Thyroid gland (tissue), 4 donors: ENCODE data around the gene MTUS2. TPM values are rescaled to one million over a fixed set of nuclear protein-coding genes. Genes with fewer than 3 reads are reported as not detected.

Experiments used
- DNase-seq, 2 donors: peaks; one replicate each; pipeline ENCODE4 v3.0.0-alpha.2; 2019
- H3K27ac ChIP-seq, 3 donors: fragments of 200-600 bp; sonication (generic); 1 replicate in 2 of 3; 2 replicates in 1 of 3; pipeline ENCODE4 v1.5.1; 2016 to 2019; ENCODE audit warnings: mild to moderate bottlenecking in 1 of 3, moderate library complexity in 1 of 3
- H3K27me3 ChIP-seq: fragments of 200-600 bp; sonication (generic); one replicate; pipeline ENCODE4 v1.5.1; 2019
- H3K36me3 ChIP-seq, 2 donors: fragments of 200-600 bp; sonication (generic); one replicate each; pipeline ENCODE4 v1.5.1; 2016 to 2019
- H3K4me1 ChIP-seq, 2 donors: fragments of 200-600 bp; sonication (generic); one replicate each; pipeline ENCODE4 v1.5.1; 2017 to 2019
- H3K4me3 ChIP-seq, 3 donors: fragments of 200-600 bp; sonication (generic); replicated peaks in 1 of 3; 1 replicate in 2 of 3; 2 replicates in 1 of 3; pipeline ENCODE4 v1.5.1; 2016; ENCODE audit warnings: mild to moderate bottlenecking in 1 of 3
- H3K9me3 ChIP-seq: fragments of 200-600 bp; sonication (generic); one replicate; pipeline ENCODE4 v1.5.1; 2017
- CTCF ChIP-seq, 6 experiments: fragments of 200-600 bp in 3 of 6; fragments of 450-650 bp in 3 of 6; sonication (generic) in 3 of 6; IDR thresholded peaks; one replicate each; pipeline ENCODE4 v1.5.1; 2016 to 2019; ENCODE audit warnings: antibody characterized with exemption in 6 of 6, mild to moderate bottlenecking in 2 of 6, inconsistent platforms in 1 of 6, moderate library complexity in 1 of 6
- POLR2A ChIP-seq, 2 donors: fragments of 450-650 bp; IDR thresholded peaks; one replicate each; pipeline ENCODE4 v1.6.1; 2017; ENCODE audit warnings: antibody characterized with exemption in 2 of 2, mild to moderate bottlenecking in 2 of 2, moderate library complexity in 1 of 2
- WGBS, 2 donors: methylation state at CpG; one replicate each; pipeline ENCODE4 v1.1.5; 2017; 5-methylcytosine and 5-hydroxymethylcytosine counted together
- intact Hi-C: fragments of 100-400 bp; cut with DNase I; formaldehyde crosslinking; loops from one replicate; pipeline ENCODE4 v1.15.1; 2023
- total RNA-seq, 4 donors: library from RNA; depleted of rRNA; stranded (reverse); fragments of >200 nt; gene quantifications; one replicate each; pipeline ENCODE4 v1.2.3, GENCODE V29; 2016

MTUS2 gene
- total RNA-seq, 4 donors from 2014 or later = 0.98 to 1.5 (median 1.1) TPM

GRCh38 chr13:29005763-29006120 is 185.6 kb downstream of the MTUS2 start:
- WGBS, 2 donors = 46 to 47% methylated on average over 2 of the region's 2 CpGs
- intact Hi-C loops = no loop called here
- Histone ChIP-seq H3K27me3 (no peaks in the 10 kb centered on the region), H3K4me1 (no peaks in the 10 kb centered on the region), H3K4me3 (no peak overlapping the region), H3K36me3 (no peaks in the 10 kb centered on the region), H3K27ac (no peak overlapping the region), H3K9me3 (no peaks in the 10 kb centered on the region)
- TF ChIP-seq CTCF (IDR thresholded peaks at IDR 0.05) (no peak), POLR2A (IDR thresholded peaks at IDR 0.05) (no peak)
- no peak for DNase-seq

GRCh38 chr13:29006359-29006850 is 186.3 kb downstream of the MTUS2 start:
- no peak for TF ChIP-seq CTCF (IDR thresholded peaks at IDR 0.05)
- H3K36me3 ChIP-seq = no peaks in the 10 kb centered on the region
- no peaks in the 10 kb centered on the region for H3K27me3 ChIP-seq
- intact Hi-C loops = no loop called here
- DNase-seq = no peak
- H3K4me3 ChIP-seq = no peak overlapping the region
- 60 to 63% methylated on average over 2 of the region's 2 CpGs for WGBS, 2 donors
- H3K27ac ChIP-seq = no peak overlapping the region
- no peaks in the 10 kb centered on the region for H3K9me3 ChIP-seq
- H3K4me1 ChIP-seq = no peaks in the 10 kb centered on the region

- no peak for DNase-seq
- Histone ChIP-seq H3K4me3 (no peak overlapping the region), H3K36me3 (no peaks in the 10 kb centered on the region), H3K27ac (no peak overlapping the region), H3K9me3 (no peaks in the 10 kb centered on the region), H3K4me1 (no peaks in the 10 kb centered on the region), H3K27me3 (no peaks in the 10 kb centered on the region)
- intact Hi-C loops = no loop called here
- 91 to 95% methylated on average over 4 of the region's 4 CpGs for WGBS, 2 donors
- TF ChIP-seq CTCF (IDR thresholded peaks at IDR 0.05) = no peak
- TF ChIP-seq POLR2A (IDR thresholded peaks at IDR 0.05) = no peak
Measured at GRCh38 chr13:29008296-29008695, 188.2 kb downstream of the MTUS2 start.

GRCh38 chr13:29020314-29020713 is 200.2 kb downstream of the MTUS2 start:
- Histone ChIP-seq H3K9me3 (no peaks in the 10 kb centered on the region), H3K4me1 (no peaks in the 10 kb centered on the region), H3K27me3 (no peaks in the 10 kb centered on the region), H3K36me3 (no peaks in the 10 kb centered on the region), H3K4me3 (no peak overlapping the region), H3K27ac (no peak overlapping the region)
- TF ChIP-seq POLR2A (IDR thresholded peaks at IDR 0.05) (no peak), CTCF (IDR thresholded peaks at IDR 0.05) (no peak)
- 54 to 57% methylated on average over 7 of the region's 7 CpGs for WGBS, 2 donors
- intact Hi-C loops = no loop called here
- DNase-seq = no peak

- H3K9me3 ChIP-seq = no peaks in the 10 kb centered on the region
- WGBS, 2 donors = 68 to 73% methylated on average over 2 of the region's 2 CpGs
- H3K27ac ChIP-seq = no peak overlapping the region
- intact Hi-C loops = no loop called here
- no peaks in the 10 kb centered on the region for H3K36me3 ChIP-seq
- H3K4me1 ChIP-seq = no peaks in the 10 kb centered on the region
- TF ChIP-seq POLR2A (IDR thresholded peaks at IDR 0.05) (no peak), CTCF (IDR thresholded peaks at IDR 0.05) (no peak)
- DNase-seq = no peak
- H3K4me3 ChIP-seq = no peak overlapping the region
- no peaks in the 10 kb centered on the region for H3K27me3 ChIP-seq
Measured at GRCh38 chr13:29021311-29021710, 201.2 kb downstream of the MTUS2 start.
